Activated CD4-positive, alpha-beta memory T cell treated with anti-CD3 and anti-CD28 coated beads, Interleukin-2, amount 10 ng/mL, durations not matched to agents 7 days and 5 days (primary cell): ENCODE measurements around the gene CDK7. TPM values are rescaled to one million over a fixed set of nuclear protein-coding genes. Genes with fewer than 3 reads are reported as not detected.

Source experiments
- CTCF ChIA-PET: fragments of 350-600 bp; sonication (Branson Sonifier 250); formaldehyde crosslinking; loops from one replicate; lab custom pipeline; 2021; ENCODE audit warnings: antibody characterized with exemption, inconsistent platforms; lab: Charles Lee
- POLR2A ChIA-PET: fragments of 350-600 bp; sonication (Branson Sonifier 250); formaldehyde crosslinking; loops from one replicate; lab custom pipeline; 2021; ENCODE audit warnings: antibody characterized with exemption; lab: Charles Lee
- DNase-seq: peaks from one replicate; pipeline ENCODE4 v3.0.0-alpha.2; 2020
- H3K27ac Mint-ChIP-seq: one replicate; pipeline ENCODE4 v1.8.0; 2021; ENCODE audit warnings: mild to moderate bottlenecking, mixed read lengths
- H3K27me3 Mint-ChIP-seq: one replicate; pipeline ENCODE4 v1.8.0; 2021; ENCODE audit warnings: mixed read lengths
- H3K36me3 Mint-ChIP-seq: one replicate; pipeline ENCODE4 v1.8.0; 2021; ENCODE audit warnings: low read depth, mixed read lengths
- H3K4me1 Mint-ChIP-seq: one replicate; pipeline ENCODE4 v1.8.0; 2021; ENCODE audit warnings: mixed read lengths
- H3K4me3 Mint-ChIP-seq: one replicate; pipeline ENCODE4 v1.8.0; 2021; ENCODE audit warnings: mild to moderate bottlenecking, mixed read lengths
- H3K9me3 Mint-ChIP-seq: one replicate; pipeline ENCODE4 v1.8.0; 2021; ENCODE audit warnings: mixed read lengths
- total RNA-seq, 2 experiments: library from RNA; stranded (reverse); gene quantifications; one replicate each; pipeline ENCODE4 v1.2.3, GENCODE V29; 2021

Gene CDK7
- total RNA-seq: 10 to 100 TPM; 26.0 to 30.5 TPM

DNA sequence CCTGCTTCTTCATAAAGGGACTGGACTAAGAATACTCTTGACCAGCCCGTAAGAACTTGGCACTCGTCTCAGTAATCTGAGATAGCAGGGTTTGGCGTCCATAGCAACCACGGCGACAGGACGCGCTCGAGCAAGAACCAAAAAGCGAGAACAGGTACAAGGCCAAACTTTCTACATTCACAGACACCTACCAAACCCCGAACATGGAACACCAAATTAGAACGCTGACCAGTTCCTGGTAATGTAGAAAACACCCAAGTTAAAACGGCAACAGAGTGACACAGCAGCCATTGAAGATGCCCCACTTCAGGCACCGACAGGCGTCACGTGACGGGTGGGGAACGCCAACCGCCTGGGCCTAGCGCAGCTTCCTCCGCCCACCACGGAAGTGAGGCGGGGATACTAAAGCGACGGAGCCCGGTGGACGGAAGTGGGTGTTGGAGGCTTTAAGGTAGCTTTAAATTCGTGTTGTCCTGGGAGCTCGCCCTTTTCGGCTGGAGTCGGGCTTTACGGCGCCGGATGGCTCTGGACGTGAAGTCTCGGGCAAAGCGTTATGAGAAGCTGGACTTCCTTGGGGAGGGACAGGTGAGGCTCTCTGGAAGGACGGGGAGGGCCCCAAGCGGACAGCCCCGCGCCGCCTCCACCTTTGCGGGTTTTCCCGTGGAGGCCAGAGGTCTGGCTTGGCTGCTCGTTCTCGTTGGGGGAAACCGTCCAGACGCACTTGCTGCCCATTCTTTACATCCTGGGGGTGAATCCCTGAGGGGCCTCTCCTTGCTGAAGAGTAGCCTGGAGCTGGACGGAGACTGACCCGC lies at the start of gene CDK7:
TSS of gene CDK7 (plus strand) at position 430 of the 812 bp plus-strand sequence. CDS start at position 520, 90 bp downstream.
- peaks cover 32% of the 10 kb centered on the region for H3K36me3 Mint-ChIP-seq
- peaks cover 39% of the 10 kb centered on the region for H3K4me1 Mint-ChIP-seq
- POLR2A ChIA-PET: interaction anchor here (0.8 to 3.0 kb wide), 12 partner anchors 15 to 141 kb away, joined by 3 to 28 read pairs (median 5); partner anchors contain the start of genes CCDC125, CCNB1, CENPH and SLC30A5
- H3K4me3 Mint-ChIP-seq: peak within 1 kb of the TSS; percentile 98
- CTCF ChIA-PET: interaction anchor here (1.0 to 3.7 kb wide), 7 partner anchors 12 to 141 kb away, joined by 3 to 23 read pairs (median 4); partner anchors contain the start of genes CENPH and SLC30A5
- no peaks in the 10 kb centered on the region for H3K27me3 Mint-ChIP-seq
- H3K9me3 Mint-ChIP-seq: no peaks in the 10 kb centered on the region
- peak within 1 kb of the TSS; percentile 77 for H3K27ac Mint-ChIP-seq
- peak; percentile 95 for DNase-seq

DNA sequence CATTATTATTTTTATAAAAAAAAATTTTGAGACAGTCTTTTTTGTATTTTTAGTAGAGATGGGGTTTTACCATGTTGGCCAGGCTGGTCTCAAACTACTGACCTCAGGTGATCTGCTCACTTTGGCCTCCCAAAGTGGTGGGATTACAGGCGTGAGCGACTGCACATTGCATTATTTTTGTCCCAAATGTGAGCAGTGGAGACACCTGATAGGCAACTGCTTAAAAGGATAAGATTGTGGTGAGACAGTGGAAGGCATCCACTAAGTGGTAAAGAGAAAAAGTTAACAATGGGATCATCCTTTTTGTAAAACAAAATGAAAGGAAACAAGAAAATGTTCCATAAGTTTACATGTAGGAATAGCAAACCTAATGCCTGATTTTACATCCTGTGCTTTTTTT lies 47.3 kb upstream of the CDK7 start:
- ChIA-PET CTCF (no interaction called here), POLR2A (no interaction called here)
- Mint-ChIP-seq H3K27ac (no peak overlapping the region), H3K4me1 (peaks cover 17% of the 10 kb centered on the region), H3K27me3 (no peaks in the 10 kb centered on the region), H3K9me3 (no peaks in the 10 kb centered on the region), H3K4me3 (no peak overlapping the region), H3K36me3 (peaks cover 6% of the 10 kb centered on the region)
- no peak for DNase-seq

DNA sequence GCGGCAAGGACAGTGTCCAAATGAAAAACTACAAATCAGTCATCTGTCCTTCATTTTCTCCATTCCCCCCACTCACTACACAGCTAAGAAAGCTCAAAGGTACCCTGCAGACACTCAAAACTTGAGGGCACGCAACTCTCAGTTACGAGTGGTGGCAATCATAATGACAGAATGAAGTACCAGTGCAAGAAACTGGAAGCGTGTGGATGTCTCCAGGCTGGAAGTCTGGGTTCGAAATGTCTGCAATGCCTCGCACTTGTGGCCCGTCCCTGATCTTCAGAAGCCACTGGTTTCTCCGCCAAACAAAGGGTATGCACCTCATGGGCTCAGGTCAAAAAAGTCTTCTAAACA lies 45.9 kb upstream of the CDK7 start:
- Mint-ChIP-seq H3K4me3 (peak overlapping the region; percentile 92), H3K27me3 (no peaks in the 10 kb centered on the region), H3K4me1 (peaks cover 17% of the 10 kb centered on the region), H3K9me3 (no peaks in the 10 kb centered on the region), H3K27ac (peak overlapping the region; percentile 93), H3K36me3 (peaks cover 8% of the 10 kb centered on the region)
- no peak for DNase-seq
- ChIA-PET CTCF (no interaction called here), POLR2A (interaction anchor here (1.2 to 2.8 kb wide), 12 partner anchors 8 to 908 kb away, joined by 3 to 41 read pairs (median 8); partner anchors contain the start of genes CCDC125, CCNB1 and SLC30A5)

DNA sequence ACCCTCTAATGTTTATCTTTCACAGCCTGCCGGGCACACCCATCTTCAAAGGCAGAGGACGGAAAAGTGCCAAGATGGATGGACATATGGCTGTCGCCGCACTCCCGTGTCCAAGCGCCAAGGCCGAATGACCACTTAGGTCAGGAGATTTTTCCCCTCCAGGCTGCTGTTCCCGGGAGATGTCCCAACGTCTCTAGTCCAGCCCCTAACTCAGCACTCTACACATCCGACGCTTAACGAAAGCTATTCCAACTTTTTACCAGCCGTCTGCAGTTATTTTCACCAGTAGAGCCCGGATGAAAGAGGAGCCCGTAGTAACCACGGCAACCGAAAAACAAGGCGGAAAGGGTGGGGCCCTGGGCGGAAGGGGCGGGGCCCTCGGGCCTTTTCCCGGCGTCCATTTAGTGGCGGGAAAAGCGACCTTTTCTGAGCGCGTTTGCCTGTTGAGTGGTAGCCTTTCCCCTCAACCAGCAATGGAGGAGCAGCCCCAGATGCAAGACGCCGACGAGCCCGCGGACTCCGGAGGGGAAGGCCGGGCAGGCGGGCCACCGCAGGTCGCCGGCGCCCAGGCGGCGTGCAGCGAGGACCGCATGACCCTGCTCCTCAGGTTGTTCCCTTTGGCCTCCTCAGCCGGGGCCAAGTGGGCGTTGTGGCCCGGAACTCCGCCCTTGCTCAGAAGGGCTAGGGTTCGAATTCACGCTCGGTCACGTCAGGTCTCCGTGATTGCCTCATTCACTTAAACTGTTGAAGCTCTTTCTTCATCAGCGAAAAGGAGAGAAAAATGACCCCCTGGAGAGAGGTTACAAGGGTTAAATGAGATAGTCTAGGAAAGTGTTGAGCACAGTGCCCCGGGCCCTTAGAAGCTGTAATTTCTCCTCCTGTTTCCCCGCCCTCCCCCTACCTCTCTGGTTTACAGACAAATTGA lies 45.3 kb upstream of the CDK7 start, which contains the start of gene CENPH:
TSS of gene CENPH (plus strand) at position 422 of the 925 bp plus-strand sequence. CDS start at position 474, 52 bp downstream.
- Mint-ChIP-seq H3K4me1 (peaks cover 17% of the 10 kb centered on the region), H3K27me3 (no peaks in the 10 kb centered on the region), H3K27ac (peak within 1 kb of the TSS; percentile 93), H3K9me3 (no peaks in the 10 kb centered on the region), H3K36me3 (peaks cover 8% of the 10 kb centered on the region), H3K4me3 (peak within 1 kb of the TSS; percentile 92)
- ChIA-PET POLR2A (interaction anchor here (0.7 to 2.8 kb wide), 24 partner anchors 9 to 909 kb away, joined by 3 to 41 read pairs (median 5); partner anchors contain the start of genes CCDC125, CCNB1, CDK7 and RAD17), CTCF (interaction anchor here (0.8 to 2.2 kb wide), 11 partner anchors 11 to 183 kb away, joined by 3 to 13 read pairs (median 4); partner anchors contain the start of genes CCNB1, CDK7 and SLC30A5)
- DNase-seq: peak; percentile 95

DNA sequence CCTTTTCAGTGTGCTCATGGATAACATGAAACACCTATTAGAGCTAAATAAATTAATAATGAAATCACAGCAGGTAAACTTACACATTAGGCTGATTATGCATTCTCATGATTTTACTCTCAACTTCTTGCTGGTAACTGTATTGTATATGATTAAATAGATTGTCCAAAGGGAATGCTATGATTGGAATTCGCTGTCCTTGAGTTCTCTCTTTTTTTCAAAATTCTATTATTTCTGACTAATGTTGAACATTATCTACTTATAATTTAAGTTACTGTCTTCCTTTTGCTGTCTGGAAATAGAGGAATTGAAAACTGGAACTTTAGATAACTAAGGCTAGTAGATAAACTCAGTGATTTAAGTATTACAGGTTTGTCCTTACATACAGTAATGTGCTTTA lies 32.2 kb upstream of the CDK7 start:
- Mint-ChIP-seq H3K27ac (no peak overlapping the region), H3K9me3 (no peaks in the 10 kb centered on the region), H3K36me3 (peaks cover 27% of the 10 kb centered on the region), H3K27me3 (no peaks in the 10 kb centered on the region), H3K4me1 (no peaks in the 10 kb centered on the region), H3K4me3 (no peak overlapping the region)
- DNase-seq: no peak
- CTCF ChIA-PET: interaction anchor here (0.9 kb wide), 1 partner anchor 130 kb away, joined by 3 read pairs; the partner anchor contains the start of gene CCDC125
- POLR2A ChIA-PET: no interaction called here

DNA sequence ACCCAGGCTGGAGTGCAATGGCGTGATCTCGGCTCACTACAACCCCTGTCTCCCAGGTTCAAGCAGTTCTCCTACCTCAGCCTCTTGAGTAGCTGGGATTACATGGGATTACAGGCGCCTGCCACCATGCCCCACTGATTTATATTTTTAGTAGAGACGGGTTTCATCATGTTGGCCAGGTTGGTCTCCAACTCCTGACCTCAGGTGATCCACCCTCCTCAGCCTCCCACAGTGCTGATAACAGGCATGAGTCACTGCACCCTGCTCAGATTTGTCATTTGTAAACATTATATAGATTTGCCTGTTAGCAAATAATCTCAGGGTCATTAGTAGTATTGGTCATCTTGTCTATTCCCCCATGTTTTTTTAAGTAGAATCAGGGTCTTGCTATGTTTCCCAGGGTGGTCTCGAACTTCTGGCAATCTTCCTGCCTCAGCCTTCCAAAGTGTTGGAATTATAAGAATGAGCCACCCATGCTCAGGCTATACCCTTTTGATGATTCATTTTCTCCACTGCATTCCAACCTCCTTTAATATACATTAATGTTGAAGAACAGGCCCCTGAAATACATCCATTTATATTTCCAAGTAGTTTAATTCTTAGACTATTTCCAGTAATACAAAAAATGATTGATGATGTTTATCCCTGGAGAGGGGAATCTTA lies 28.0 kb upstream of the CDK7 start:
- no peak for DNase-seq
- Mint-ChIP-seq H3K9me3 (no peaks in the 10 kb centered on the region), H3K4me1 (peaks cover 2% of the 10 kb centered on the region), H3K4me3 (no peak overlapping the region), H3K27ac (no peak overlapping the region), H3K27me3 (no peaks in the 10 kb centered on the region), H3K36me3 (peaks cover 19% of the 10 kb centered on the region)
- POLR2A ChIA-PET: no interaction called here
- CTCF ChIA-PET: no interaction called here

DNA sequence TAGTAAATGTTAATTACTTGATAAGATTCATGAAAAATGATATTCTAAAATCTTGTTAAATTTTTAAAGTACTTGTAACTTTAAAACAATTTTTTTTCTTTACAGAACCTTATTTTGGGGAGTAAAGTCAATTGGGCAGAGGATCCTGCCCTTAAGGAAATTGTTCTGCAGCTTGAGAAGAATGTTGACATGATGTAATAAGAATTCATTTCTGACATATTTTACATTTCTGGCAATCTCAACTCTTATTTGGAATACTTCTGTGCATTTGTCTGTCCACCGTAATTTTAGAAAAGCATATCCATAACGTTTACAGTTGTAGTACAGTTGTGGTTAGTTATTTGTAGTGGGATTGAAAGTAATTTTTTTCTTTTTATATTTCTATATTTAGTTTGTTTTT lies 25.1 kb upstream of the CDK7 start:
- Mint-ChIP-seq H3K36me3 (peaks cover 20% of the 10 kb centered on the region), H3K4me1 (peaks cover 8% of the 10 kb centered on the region), H3K27ac (no peak overlapping the region), H3K9me3 (no peaks in the 10 kb centered on the region), H3K27me3 (no peaks in the 10 kb centered on the region), H3K4me3 (no peak overlapping the region)
- POLR2A ChIA-PET: interaction anchor here (0.9 kb wide), 1 partner anchor 123 kb away, joined by 4 read pairs; the partner anchor contains the start of gene CCDC125
- no peak for DNase-seq
- CTCF ChIA-PET: no interaction called here

DNA sequence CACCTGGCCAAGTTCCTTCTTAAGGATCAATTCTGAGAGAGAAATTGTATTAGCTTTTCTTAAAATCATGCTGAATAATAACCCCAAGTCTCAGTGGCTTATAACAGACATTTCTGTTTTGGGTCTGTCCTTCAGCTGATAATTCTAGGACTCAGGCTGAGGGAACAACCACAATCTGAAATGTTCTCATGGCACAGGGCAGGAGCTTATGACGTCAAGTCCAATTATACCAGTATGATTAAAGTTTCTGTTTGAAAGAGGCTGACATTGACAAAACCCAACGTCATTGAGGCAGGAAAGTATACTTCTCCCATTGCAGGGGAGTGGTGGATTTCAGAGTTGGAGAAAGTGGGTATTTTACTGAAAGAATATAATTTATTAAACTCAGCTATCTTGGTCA lies 23.5 kb upstream of the CDK7 start:
- no peak overlapping the region for H3K4me3 Mint-ChIP-seq
- peaks cover 15% of the 10 kb centered on the region for H3K4me1 Mint-ChIP-seq
- CTCF ChIA-PET: interaction anchor here (1.1 to 1.3 kb wide), 2 partner anchors 21 to 36 kb away, joined by 3 read pairs; partner anchors contain the start of gene CENPH
- H3K9me3 Mint-ChIP-seq: no peaks in the 10 kb centered on the region
- H3K27me3 Mint-ChIP-seq: no peaks in the 10 kb centered on the region
- peaks cover 23% of the 10 kb centered on the region for H3K36me3 Mint-ChIP-seq
- no peak for DNase-seq
- no peak overlapping the region for H3K27ac Mint-ChIP-seq
- POLR2A ChIA-PET: interaction anchor here (0.8 to 2.2 kb wide), 5 partner anchors 9 to 45 kb away, joined by 3 to 15 read pairs (median 4); partner anchors contain the start of gene CENPH

DNA sequence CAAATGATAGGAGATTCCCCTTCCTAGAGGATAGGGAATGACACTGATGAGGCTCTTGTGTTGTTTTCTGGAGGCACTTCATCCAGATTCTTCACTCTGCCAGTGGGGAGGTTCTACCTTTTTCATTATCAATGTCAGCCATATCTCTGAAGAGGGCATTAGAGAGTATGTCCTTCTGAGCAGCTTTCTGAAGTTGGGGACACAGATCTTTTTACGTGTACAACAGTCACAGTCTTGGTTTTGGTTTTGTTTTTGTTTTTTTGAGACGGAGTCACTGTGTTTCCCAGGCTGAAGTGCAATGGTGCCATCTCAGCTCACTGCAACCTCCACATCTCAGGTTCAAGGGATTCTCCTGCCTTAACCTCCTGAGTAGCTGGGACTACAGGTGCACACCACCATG lies 22.7 kb upstream of the CDK7 start:
- ChIA-PET CTCF (no interaction called here), POLR2A (interaction anchor here (0.8 to 2.2 kb wide), 4 partner anchors 12 to 46 kb away, joined by 3 to 15 read pairs (median 5); partner anchors contain the start of gene CENPH)
- DNase-seq: no peak
- Mint-ChIP-seq H3K9me3 (no peaks in the 10 kb centered on the region), H3K27me3 (no peaks in the 10 kb centered on the region), H3K4me3 (peak overlapping the region; percentile 31), H3K4me1 (peaks cover 17% of the 10 kb centered on the region), H3K36me3 (peaks cover 20% of the 10 kb centered on the region), H3K27ac (peak overlapping the region; percentile 64)

DNA sequence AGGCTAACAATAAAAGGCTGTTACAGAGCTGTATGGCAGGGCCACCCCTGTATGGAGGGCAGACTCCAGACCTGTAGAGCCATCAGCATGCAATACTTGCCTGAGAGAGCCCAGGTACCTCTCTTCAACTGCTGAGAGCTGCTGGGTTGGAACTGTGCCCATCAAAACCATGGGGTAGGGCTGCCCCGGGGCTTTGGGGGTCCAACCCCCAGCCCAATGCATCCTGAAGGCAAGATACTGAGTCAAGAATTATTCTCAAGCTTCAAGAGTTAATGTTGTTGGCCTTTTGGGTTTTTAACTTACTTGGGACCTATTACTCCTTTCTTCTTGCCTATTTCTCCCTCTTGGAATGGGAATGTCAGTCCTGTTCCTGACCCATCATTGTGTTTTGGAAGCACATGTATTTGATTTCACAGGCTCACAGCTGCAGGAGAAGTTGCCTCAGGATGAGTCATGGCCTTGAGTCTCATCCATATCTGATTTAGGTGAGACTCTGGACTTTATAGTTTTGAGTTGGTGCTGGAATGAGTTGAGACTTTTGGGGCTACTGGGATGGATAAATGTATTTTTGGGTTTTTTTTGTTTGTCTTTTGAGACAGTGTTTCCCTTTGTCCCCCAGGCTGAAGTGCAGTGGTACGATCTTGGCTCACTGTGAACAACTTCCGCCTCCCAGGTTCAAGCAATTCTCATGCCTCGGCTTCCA lies 21.0 kb upstream of the CDK7 start:
- H3K27ac Mint-ChIP-seq: no peak overlapping the region
- ChIA-PET CTCF (interaction anchor here (1.0 kb wide), 1 partner anchor 119 kb away, joined by 5 read pairs; the partner anchor contains the start of gene CCDC125), POLR2A (interaction anchor here (1.0 to 1.9 kb wide), 3 partner anchors 21 to 47 kb away, joined by 3 to 8 read pairs (median 4); partner anchors contain the start of genes CCNB1, CDK7 and CENPH)
- H3K4me3 Mint-ChIP-seq: no peak overlapping the region
- H3K27me3 Mint-ChIP-seq: no peaks in the 10 kb centered on the region
- peaks cover 22% of the 10 kb centered on the region for H3K4me1 Mint-ChIP-seq
- H3K36me3 Mint-ChIP-seq: peaks cover 20% of the 10 kb centered on the region
- no peaks in the 10 kb centered on the region for H3K9me3 Mint-ChIP-seq
- no peak for DNase-seq

DNA sequence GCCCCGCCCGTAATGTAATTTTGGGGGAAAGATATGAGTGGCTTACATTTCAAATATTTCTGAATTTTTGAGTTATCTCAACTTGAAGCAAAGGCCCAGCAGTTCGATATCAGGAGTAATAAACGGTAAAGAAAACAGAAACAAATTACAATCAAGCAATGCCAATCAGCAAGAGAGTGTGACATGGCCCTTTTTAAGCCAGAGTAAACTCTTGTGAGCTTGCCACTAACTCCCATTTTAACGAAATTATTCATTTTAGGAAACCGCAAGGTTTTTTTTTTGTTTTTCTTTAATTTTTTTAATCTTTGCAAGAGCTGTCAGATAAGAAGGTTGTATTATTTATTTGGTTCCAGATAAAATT lies 17.6 kb upstream of the CDK7 start:
- peaks cover 18% of the 10 kb centered on the region for H3K36me3 Mint-ChIP-seq
- H3K27ac Mint-ChIP-seq: peak overlapping the region; percentile 90
- no peaks in the 10 kb centered on the region for H3K9me3 Mint-ChIP-seq
- peak overlapping the region; percentile 93 for H3K4me3 Mint-ChIP-seq
- POLR2A ChIA-PET: interaction anchor here (0.6 to 2.5 kb wide), 9 partner anchors 15 to 172 kb away, joined by 3 to 23 read pairs (median 3); partner anchors contain the start of genes CCDC125, CCNB1, CDK7 and CENPH
- H3K27me3 Mint-ChIP-seq: no peaks in the 10 kb centered on the region
- peaks cover 24% of the 10 kb centered on the region for H3K4me1 Mint-ChIP-seq
- CTCF ChIA-PET: interaction anchor here (0.9 kb wide), 1 partner anchor 124 kb away, joined by 4 read pairs; the partner anchor contains the start of gene SLC30A5
- DNase-seq: no peak
